ENCODE results near the gene PTGDR. TPM values are rescaled to one million over a fixed set of nuclear protein-coding genes. Genes with fewer than 3 reads are reported as not detected.

Gene PTGDR
- total RNA-seq, 1 experiment from 2014 or later: not detected

DNA sequence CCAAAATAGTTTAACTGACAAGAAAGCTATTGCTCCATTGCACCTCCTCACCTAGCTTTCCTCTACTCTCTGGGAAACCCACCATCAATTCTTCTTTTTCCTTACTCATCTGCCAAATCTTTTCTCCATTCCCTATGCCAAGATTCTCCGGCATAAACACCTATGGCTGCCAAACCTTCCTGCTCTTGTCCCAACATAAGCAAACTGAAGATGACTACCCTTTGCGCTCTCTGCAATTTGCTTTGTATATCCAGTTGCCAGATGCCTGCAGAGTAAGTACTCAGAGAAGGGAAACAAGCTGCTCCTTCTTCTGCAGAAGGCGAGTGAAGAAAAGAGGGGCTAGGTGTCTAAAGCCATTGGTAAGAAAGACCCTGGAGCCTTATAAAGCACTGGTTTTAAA is 58.1 kb downstream of the PTGDR start:
- no peaks in the 10 kb centered on the region for H3K4me1 ChIP-seq (ENCODE audit: control insufficient read depth, insufficient read depth, low read length)
- H3K27me3 ChIP-seq (ENCODE audit: control insufficient read depth, insufficient read depth, low read length): no peaks in the 10 kb centered on the region
- no peaks in the 10 kb centered on the region for H3K36me3 ChIP-seq (ENCODE audit: control insufficient read depth, insufficient read depth, low read length)
- ChIA-PET CTCF (no interaction called here), POLR2A (interaction anchor here (0.6 kb wide), 1 partner anchor 13 kb away, joined by 3 read pairs; no protein-coding TSS in a partner anchor)
- in situ Hi-C loops (cut with HindIII; ENCODE audit: low pct_unique_long_range_greater_than_20kb, low sequenced_read_pairs): no loop called here
- no peaks in the 10 kb centered on the region for H3K9me3 ChIP-seq (ENCODE audit: control insufficient read depth, insufficient read depth, low read depth, low read length)
- no TSS peak for BruUV-seq (replicated peaks)
- no peak for ATAC-seq
- TF ChIP-seq, protein P1, sequence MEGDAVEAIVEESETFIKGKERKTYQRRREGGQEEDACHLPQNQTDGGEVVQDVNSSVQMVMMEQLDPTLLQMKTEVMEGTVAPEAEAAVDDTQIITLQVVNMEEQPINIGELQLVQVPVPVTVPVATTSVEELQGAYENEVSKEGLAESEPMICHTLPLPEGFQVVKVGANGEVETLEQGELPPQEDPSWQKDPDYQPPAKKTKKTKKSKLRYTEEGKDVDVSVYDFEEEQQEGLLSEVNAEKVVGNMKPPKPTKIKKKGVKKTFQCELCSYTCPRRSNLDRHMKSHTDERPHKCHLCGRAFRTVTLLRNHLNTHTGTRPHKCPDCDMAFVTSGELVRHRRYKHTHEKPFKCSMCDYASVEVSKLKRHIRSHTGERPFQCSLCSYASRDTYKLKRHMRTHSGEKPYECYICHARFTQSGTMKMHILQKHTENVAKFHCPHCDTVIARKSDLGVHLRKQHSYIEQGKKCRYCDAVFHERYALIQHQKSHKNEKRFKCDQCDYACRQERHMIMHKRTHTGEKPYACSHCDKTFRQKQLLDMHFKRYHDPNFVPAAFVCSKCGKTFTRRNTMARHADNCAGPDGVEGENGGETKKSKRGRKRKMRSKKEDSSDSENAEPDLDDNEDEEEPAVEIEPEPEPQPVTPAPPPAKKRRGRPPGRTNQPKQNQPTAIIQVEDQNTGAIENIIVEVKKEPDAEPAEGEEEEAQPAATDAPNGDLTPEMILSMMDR (IDR thresholded peaks at IDR 0.05): no peak
- TF ChIP-seq TCF7L2 (IDR thresholded peaks at IDR 0.05; ENCODE audit: low read depth, low read length) (no peak), POLR2AphosphoS5 (IDR thresholded peaks at IDR 0.05; ENCODE audit: low read depth, low read length) (no peak), REST (IDR thresholded peaks at IDR 0.05; ENCODE audit: insufficient read depth in 1 of 2, low read depth in 2 of 2, low read length in 1 of 2) (no peak), SIN3A (IDR thresholded peaks at IDR 0.05; ENCODE audit: borderline replicate concordance, insufficient read depth, low read depth, low read length) (no peak)
- intact Hi-C loops (cut with micrococcal nuclease; ENCODE audit: unreplicated experiment): no loop called here
- H3K4me3 ChIP-seq (ENCODE audit: low read depth in 2 of 2, low read length in 2 of 2): no peak overlapping the region
- no peak overlapping the region for H3K27ac ChIP-seq (ENCODE audit: low read length)
- no peak for DNase-seq (ENCODE audit: low read depth, low spot score)

Other genes starting within 250 kb of the PTGDR start
- gene NID2, start 198.6 kb upstream of the PTGDR start, total RNA-seq (2021; ENCODE audit: unreplicated experiment): 0.36 TPM
- 0.41 TPM for gene PTGER2, start 46.6 kb downstream of the PTGDR start, total RNA-seq (2021; ENCODE audit: unreplicated experiment)

All from Panc1 (cell line).